Keratinocyte (primary cell): Measurements from ENCODE around the gene ECE1. TPM values are rescaled to one million over a fixed set of nuclear protein-coding genes. Genes with fewer than 3 reads are reported as not detected.

Experiments used
- DNase-seq: peaks from one replicate; pipeline ENCODE4 v3.0.0-alpha.2; 2011; ENCODE audit warnings: low read depth, missing footprints, low spot score
- FAIRE-seq: peaks from 2 replicates; lab custom pipeline; 2011; peaks lifted over from hg19 to GRCh38; lab: Jason Lieb, UNC
- H2AFZ ChIP-seq: 2 replicates; pipeline ENCODE4 v1.6.0; 2012; ENCODE audit warnings: low read length, control low read depth, inconsistent platforms; ENCODE audit not compliant: control insufficient read depth
- H3K27ac ChIP-seq: 2 replicates; pipeline ENCODE4 v1.5.1; 2011; ENCODE audit warnings: low read length; ENCODE audit not compliant: control insufficient read depth, insufficient read depth
- H3K27me3 ChIP-seq: 3 replicates; pipeline ENCODE4 v1.6.0; 2011; ENCODE audit warnings: low read length; ENCODE audit not compliant: control insufficient read depth, insufficient read depth; ENCODE audit errors: extremely low read depth
- H3K36me3 ChIP-seq, 2 experiments: 2 replicates in 1 of 2; 3 replicates in 1 of 2; pipeline ENCODE4 v1.5.1; 2011; ENCODE audit warnings: low read length in 2 of 2, mild to moderate bottlenecking in 1 of 2; ENCODE audit not compliant: control insufficient read depth in 2 of 2, insufficient read depth in 2 of 2; ENCODE audit errors: extremely low read depth in 1 of 2
- H3K4me1 ChIP-seq: 3 replicates; pipeline ENCODE4 v1.5.1; 2011; ENCODE audit warnings: low read length; ENCODE audit not compliant: control insufficient read depth, insufficient read depth; ENCODE audit errors: extremely low read depth
- H3K4me2 ChIP-seq: 3 replicates; pipeline ENCODE4 v1.6.0; 2011; ENCODE audit warnings: low read depth, low read length; ENCODE audit not compliant: control insufficient read depth, insufficient read depth; ENCODE audit errors: extremely low read depth
- H3K4me3 ChIP-seq, 3 experiments: fragments of 200-600 bp in 1 of 3; sonication (generic) in 1 of 3; 2 replicates in 2 of 3; 3 replicates in 1 of 3; pipeline ENCODE4 v1.5.1; 2011 to 2016; ENCODE audit warnings: low read length in 3 of 3, mild to moderate bottlenecking in 3 of 3, control low read depth in 2 of 3, inconsistent platforms in 1 of 3, low read depth in 1 of 3, mixed read lengths in 1 of 3, mixed run types in 1 of 3, moderate library complexity in 1 of 3; ENCODE audit not compliant: control insufficient read depth in 2 of 3, insufficient read depth in 2 of 3; ENCODE audit errors: extremely low read depth in 1 of 3
- H3K79me2 ChIP-seq: 2 replicates; pipeline ENCODE4 v1.6.0; 2012; ENCODE audit warnings: low read length; ENCODE audit not compliant: control insufficient read depth, insufficient read depth
- H3K9ac ChIP-seq: 3 replicates; pipeline ENCODE4 v1.6.0; 2011; ENCODE audit warnings: low read length; ENCODE audit not compliant: control insufficient read depth, insufficient read depth; ENCODE audit errors: extremely low read depth
- H3K9me1 ChIP-seq: 3 replicates; pipeline ENCODE4 v1.6.0; 2011; ENCODE audit warnings: low read length; ENCODE audit not compliant: control insufficient read depth, insufficient read depth; ENCODE audit errors: extremely low read depth
- H3K9me3 ChIP-seq: 2 replicates; pipeline ENCODE4 v1.5.1; 2012; ENCODE audit warnings: low read depth, low read length; ENCODE audit not compliant: control insufficient read depth
- H4K20me1 ChIP-seq: 3 replicates; pipeline ENCODE4 v1.6.0; 2011; ENCODE audit warnings: low read length; ENCODE audit not compliant: control insufficient read depth, insufficient read depth; ENCODE audit errors: extremely low read depth
- EZH2 ChIP-seq: IDR thresholded peaks from one replicate; pipeline ENCODE4 v1.6.1; 2012; ENCODE audit warnings: inconsistent platforms, mild to moderate bottlenecking, low read length, moderate library complexity
- dilution Hi-C: fragments of 300-500 bp; cut with MboI; formaldehyde crosslinking; loops from one replicate; pipeline ENCODE4 v1.7.0; 2020; ENCODE audit warnings: low sequenced_read_pairs; ENCODE audit not compliant: extremely low pct_ligation_motif_present
- polyA plus RNA-seq, 5 experiments: library from polyadenylated mRNA; depleted of rRNA in 3 of 5; stranded (reverse) in 3 of 5; stranded (forward) in 1 of 5; unstranded in 1 of 5; fragments of >200 nt; gene quantifications; 1 replicate in 1 of 5; 2 replicates in 3 of 5; 3 replicates in 1 of 5; pipeline versions ENCODE4 v1.2.1 to v1.2.3, GENCODE V29; 2011 to 2012; ENCODE audit warnings: missing spikeins in 2 of 5, low read depth in 1 of 5, low replicate concordance in 1 of 5
- TF ChIP-seq, protein P1 (sequence below), 3 experiments: IDR thresholded peaks in 1 of 3; conservative IDR thresholded peaks in 1 of 3; optimal IDR thresholded peaks in 1 of 3; 2 replicates in 2 of 3; 3 replicates in 1 of 3; pipeline versions ENCODE3 to v1.5.1; 2011; ENCODE audit warnings: low read length in 3 of 3, mild to moderate bottlenecking in 3 of 3, moderate library complexity in 2 of 3, control low read depth in 1 of 3, inconsistent platforms in 1 of 3; ENCODE audit not compliant: insufficient read depth in 2 of 3; ENCODE audit errors: extremely low read depth in 1 of 3

Gene ECE1
- polyA plus RNA-seq, 1 donor (not counting 4 experiments of a cell fraction or from before 2014, with no cell fraction given), result 59.1 TPM

DNA sequence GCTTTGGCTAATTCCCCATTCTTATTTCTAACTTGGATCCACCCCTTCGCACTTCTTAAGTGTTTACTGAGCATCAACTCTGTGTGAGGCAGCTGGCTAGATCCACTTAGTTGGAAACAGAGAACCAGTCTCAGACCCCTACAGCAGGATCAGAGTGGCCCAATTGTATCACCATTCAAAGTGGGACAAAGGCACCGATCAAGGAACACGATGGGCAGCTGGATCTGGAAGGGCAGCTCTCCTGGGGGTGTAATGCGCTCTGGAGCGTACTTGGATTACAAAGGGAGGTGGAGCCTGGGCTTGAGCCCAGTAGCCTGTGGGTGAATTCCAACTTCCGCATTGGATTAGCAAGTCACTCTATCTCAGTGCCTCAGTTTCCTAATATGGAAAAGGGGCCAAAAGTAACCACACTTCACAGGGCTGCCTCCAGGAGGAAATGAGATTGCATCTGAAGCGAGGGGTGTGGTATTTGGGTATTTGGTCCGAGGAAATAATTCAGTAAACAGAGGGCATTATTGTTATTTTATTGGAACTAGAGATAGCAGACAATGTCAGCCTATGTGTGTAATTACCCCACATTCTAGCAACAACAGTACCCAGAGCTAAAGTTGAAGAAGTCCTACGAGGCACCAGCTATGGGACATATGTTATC, 11.9 kb downstream of the ECE1 start:
- H4K20me1 ChIP-seq, result no peaks in the 10 kb centered on the region
- no peak overlapping the region for H3K4me2 ChIP-seq
- no peaks in the 10 kb centered on the region for H3K9me1 ChIP-seq
- DNase-seq (no peak), FAIRE-seq (no peak)
- no peaks in the 10 kb centered on the region for H3K79me2 ChIP-seq
- no peak overlapping the region for H3K9ac ChIP-seq
- peaks cover 12% of the 10 kb centered on the region for H3K4me1 ChIP-seq
- no peaks in the 10 kb centered on the region for H3K9me3 ChIP-seq
- H2AFZ ChIP-seq, result no peak overlapping the region
- dilution Hi-C loops, result no loop called here
- TF ChIP-seq, protein P1, sequence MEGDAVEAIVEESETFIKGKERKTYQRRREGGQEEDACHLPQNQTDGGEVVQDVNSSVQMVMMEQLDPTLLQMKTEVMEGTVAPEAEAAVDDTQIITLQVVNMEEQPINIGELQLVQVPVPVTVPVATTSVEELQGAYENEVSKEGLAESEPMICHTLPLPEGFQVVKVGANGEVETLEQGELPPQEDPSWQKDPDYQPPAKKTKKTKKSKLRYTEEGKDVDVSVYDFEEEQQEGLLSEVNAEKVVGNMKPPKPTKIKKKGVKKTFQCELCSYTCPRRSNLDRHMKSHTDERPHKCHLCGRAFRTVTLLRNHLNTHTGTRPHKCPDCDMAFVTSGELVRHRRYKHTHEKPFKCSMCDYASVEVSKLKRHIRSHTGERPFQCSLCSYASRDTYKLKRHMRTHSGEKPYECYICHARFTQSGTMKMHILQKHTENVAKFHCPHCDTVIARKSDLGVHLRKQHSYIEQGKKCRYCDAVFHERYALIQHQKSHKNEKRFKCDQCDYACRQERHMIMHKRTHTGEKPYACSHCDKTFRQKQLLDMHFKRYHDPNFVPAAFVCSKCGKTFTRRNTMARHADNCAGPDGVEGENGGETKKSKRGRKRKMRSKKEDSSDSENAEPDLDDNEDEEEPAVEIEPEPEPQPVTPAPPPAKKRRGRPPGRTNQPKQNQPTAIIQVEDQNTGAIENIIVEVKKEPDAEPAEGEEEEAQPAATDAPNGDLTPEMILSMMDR (optimal IDR thresholded peaks at IDR 0.05 in 1 of 3, IDR thresholded peaks at IDR 0.05 in 1 of 3, conservative IDR thresholded peaks at IDR 0.05 in 1 of 3; ENCODE audit: extremely low read depth in 1 of 3, insufficient read depth in 2 of 3, low read length in 3 of 3), result no peak
- TF ChIP-seq EZH2, result no peak
- no peak overlapping the region for H3K4me3 ChIP-seq
- no peaks in the 10 kb centered on the region for H3K27me3 ChIP-seq
- H3K27ac ChIP-seq, result no peak overlapping the region
- H3K36me3 ChIP-seq, result peaks cover 0 to 10% of the 10 kb centered on the region in 2 experiments

DNA sequence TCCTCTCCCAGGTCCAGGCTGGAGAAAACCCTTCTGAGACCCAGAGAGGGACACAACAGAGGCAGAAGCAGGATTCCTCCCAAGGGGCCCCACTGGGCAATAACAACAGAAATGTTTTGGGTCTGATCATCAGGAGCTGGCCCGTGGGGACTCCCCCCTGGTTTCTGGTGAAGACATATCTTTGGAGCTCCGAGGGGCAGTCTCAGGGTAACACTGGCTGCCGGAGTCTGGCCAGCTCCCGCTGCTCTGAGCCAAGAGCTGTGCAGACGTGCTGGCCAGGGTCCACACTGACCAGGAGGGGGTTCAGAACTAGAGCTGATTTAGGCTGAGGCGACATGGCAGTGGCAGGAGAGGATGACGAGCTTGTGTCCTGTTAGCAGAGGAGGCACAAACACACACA, 13.1 kb downstream of the ECE1 start:
- Histone ChIP-seq H3K9ac (no peak overlapping the region), H3K27ac (no peak overlapping the region), H3K9me3 (no peaks in the 10 kb centered on the region), H3K36me3 (peaks cover 0 to 14% of the 10 kb centered on the region in 2 experiments), H3K4me1 (peaks cover 12% of the 10 kb centered on the region), H3K27me3 (no peaks in the 10 kb centered on the region), H3K9me1 (no peaks in the 10 kb centered on the region), H3K4me3 (no peak overlapping the region), H4K20me1 (no peaks in the 10 kb centered on the region), H2AFZ (no peak overlapping the region), H3K79me2 (no peaks in the 10 kb centered on the region), H3K4me2 (no peak overlapping the region)
- TF ChIP-seq EZH2, result no peak
- TF ChIP-seq, protein P1 (optimal IDR thresholded peaks at IDR 0.05 in 1 of 3, IDR thresholded peaks at IDR 0.05 in 1 of 3, conservative IDR thresholded peaks at IDR 0.05 in 1 of 3; ENCODE audit: extremely low read depth in 1 of 3, insufficient read depth in 2 of 3, low read length in 3 of 3), result no peak
- FAIRE-seq (no peak), DNase-seq (no peak)
- dilution Hi-C loops, result no loop called here
